GM23248 (cell line): Measurements from ENCODE around the gene EPX. TPM values are rescaled to one million over a fixed set of nuclear protein-coding genes. Genes with fewer than 3 reads are reported as not detected.

Source experiments
- DNase-seq: peaks from one replicate; pipeline ENCODE4 v3.0.0-alpha.2; 2015
- H2AFZ ChIP-seq: fragments of 200-600 bp; sonication (generic); 2 replicates; pipeline ENCODE4 v1.6.1; 2016; ENCODE audit warnings: antibody characterized with exemption
- H3F3A ChIP-seq: fragments of 200-600 bp; sonication (generic); 2 replicates; pipeline ENCODE4 v1.6.1; 2016; ENCODE audit warnings: mild to moderate bottlenecking, antibody characterized with exemption, mixed run types; ENCODE audit not compliant: insufficient read depth
- H3K27ac ChIP-seq: fragments of 200-600 bp; sonication (generic); 2 replicates; pipeline ENCODE4 v1.5.1; 2016; ENCODE audit warnings: mild to moderate bottlenecking
- H3K27me3 ChIP-seq: fragments of 200-600 bp; sonication (generic); replicated peaks from 2 replicates; pipeline ENCODE4 v1.6.1; 2016; ENCODE audit warnings: mild to moderate bottlenecking; ENCODE audit not compliant: insufficient read depth
- H3K36me3 ChIP-seq: fragments of 200-600 bp; sonication (generic); 2 replicates; pipeline ENCODE4 v1.6.1; 2016; ENCODE audit warnings: low read depth, mild to moderate bottlenecking
- H3K4me1 ChIP-seq: fragments of 200-600 bp; sonication (generic); 2 replicates; pipeline ENCODE4 v1.6.1; 2016; ENCODE audit warnings: mild to moderate bottlenecking; ENCODE audit not compliant: insufficient read depth
- H3K4me2 ChIP-seq: fragments of 200-600 bp; sonication (generic); one replicate; pipeline ENCODE4 v1.6.1; 2016; ENCODE audit warnings: mild to moderate bottlenecking; ENCODE audit not compliant: unreplicated experiment
- H3K4me3 ChIP-seq: fragments of 200-600 bp; sonication (generic); 2 replicates; pipeline ENCODE4 v1.5.1; 2016; ENCODE audit warnings: mild to moderate bottlenecking
- H3K79me2 ChIP-seq: fragments of 200-600 bp; sonication (generic); 2 replicates; pipeline ENCODE4 v1.6.1; 2016; ENCODE audit warnings: mild to moderate bottlenecking; ENCODE audit not compliant: insufficient read depth
- H3K9ac ChIP-seq: fragments of 200-600 bp; sonication (generic); 2 replicates; pipeline ENCODE4 v1.6.1; 2016; ENCODE audit warnings: mild to moderate bottlenecking
- H3K9me2 ChIP-seq: fragments of 200-600 bp; sonication (generic); 2 replicates; pipeline ENCODE4 v1.6.1; 2016; ENCODE audit warnings: mixed run types, mild to moderate bottlenecking, moderate library complexity; ENCODE audit not compliant: insufficient read depth
- H3K9me3 ChIP-seq: fragments of 200-600 bp; sonication (generic); one replicate; pipeline ENCODE4 v1.6.1; 2017; ENCODE audit warnings: low read depth
- H4K20me1 ChIP-seq: fragments of 200-600 bp; sonication (generic); 2 replicates; pipeline ENCODE4 v1.6.0; 2016; ENCODE audit not compliant: insufficient read depth
- EZH2 ChIP-seq: fragments of 200-600 bp; sonication (generic); IDR thresholded peaks from 2 replicates; pipeline ENCODE4 v1.6.1; 2018; ENCODE audit warnings: antibody characterized with exemption, mild to moderate bottlenecking; ENCODE audit not compliant: insufficient read depth, poor library complexity, severe bottlenecking
- EZH2phosphoT487 ChIP-seq: fragments of 200-600 bp; sonication (generic); IDR thresholded peaks from 2 replicates; pipeline ENCODE4 v1.6.1; 2018; ENCODE audit warnings: antibody characterized with exemption, moderate library complexity, mild to moderate bottlenecking, low read depth; ENCODE audit not compliant: insufficient read depth
- WGBS, 2 experiments: methylation state at CpG; one replicate each; pipeline ENCODE4 v1.1.6; 2015 to 2017; ENCODE audit warnings: low lambda C conversion rate in 2 of 2, low coverage in 1 of 2; ENCODE audit errors: missing lambda C conversion rate in 2 of 2; 5-methylcytosine and 5-hydroxymethylcytosine counted together
- in situ Hi-C: fragments of 300-500 bp; cut with MboI; formaldehyde crosslinking; loops from 2 replicates; pipeline ENCODE4 v1.15.0; 2020
- polyA plus RNA-seq: library from polyadenylated mRNA; unstranded; fragments of >200 nt; fragmentation: Nextera tagmentation; extraction: Ambion mirVana; gene quantifications from 2 replicates; pipeline ENCODE4 v1.2.1, GENCODE V29; 2016
- total RNA-seq: library from RNA; depleted of rRNA; stranded (reverse); fragments of >200 nt; shearing (Covaris generic); gene quantifications from 2 replicates; pipeline ENCODE4 v1.2.3, GENCODE V29; 2014

The EPX gene
- total and polyA plus RNA-seq, 2 experiments from 2014 or later: not detected

- H3K27ac ChIP-seq: no peak overlapping the region
Observed at GRCh38 chr17:58210922-58211321, 18.4 kb downstream of the EPX start.

GRCh38 chr17:58215685-58216084 lies 23.2 kb downstream of the EPX start:
- Histone ChIP-seq H3K27ac (no peak overlapping the region), H3K79me2 (no peaks in the 10 kb centered on the region), H3K9me2 (no peaks in the 10 kb centered on the region), H3K4me1 (peaks cover 9% of the 10 kb centered on the region; the same call in 1 of the 2 replicates), H4K20me1 (no peaks in the 10 kb centered on the region), H3K4me2 (no peak overlapping the region), H3K36me3 (no peaks in the 10 kb centered on the region), H3K27me3 (no peaks in the 10 kb centered on the region), H3K9ac (no peak overlapping the region), H3F3A (0 out of 2 replicates have a peak, but pooled peaks cover 4% of the 10 kb centered on the region), H3K9me3 (no peaks in the 10 kb centered on the region), H3K4me3 (no peak overlapping the region), H2AFZ (no peak overlapping the region)
- DNase-seq: no peak
- in situ Hi-C loops: no loop called here
- no peak for TF ChIP-seq EZH2phosphoT487
- no peak for TF ChIP-seq EZH2

More at GRCh38 chr17:58210922-58211321, 18.4 kb downstream of the EPX start:
- Histone ChIP-seq H3K4me3 (no peak overlapping the region), H3F3A (no peaks in the 10 kb centered on the region), H2AFZ (no peak overlapping the region), H3K36me3 (no peaks in the 10 kb centered on the region), H3K4me2 (no peak overlapping the region), H3K9me3 (no peaks in the 10 kb centered on the region), H4K20me1 (no peaks in the 10 kb centered on the region), H3K79me2 (no peaks in the 10 kb centered on the region), H3K9me2 (no peaks in the 10 kb centered on the region), H3K4me1 (no peaks in the 10 kb centered on the region), H3K9ac (no peak overlapping the region), H3K27me3 (no peaks in the 10 kb centered on the region)
- 79 to 82% methylated on average over 5 of the region's 5 CpGs for WGBS, 2 experiments
- TF ChIP-seq EZH2 (no peak), EZH2phosphoT487 (no peak)
- in situ Hi-C loops: no loop called here
- no peak for DNase-seq

GRCh38 chr17:58217766-58218165 lies 25.2 kb downstream of the EPX start:
- Histone ChIP-seq H3K4me2 (no peak overlapping the region), H3K4me1 (peaks cover 9% of the 10 kb centered on the region; the same call in 1 of the 2 replicates), H3K27me3 (no peaks in the 10 kb centered on the region), H3K9me2 (no peaks in the 10 kb centered on the region), H3K4me3 (no peak overlapping the region), H3K9me3 (no peaks in the 10 kb centered on the region), H3K9ac (no peak overlapping the region), H2AFZ (no peak overlapping the region), H3K36me3 (no peaks in the 10 kb centered on the region), H3F3A (0 out of 2 replicates have a peak, but pooled peaks cover 4% of the 10 kb centered on the region), H4K20me1 (no peaks in the 10 kb centered on the region), H3K79me2 (no peaks in the 10 kb centered on the region), H3K27ac (no peak overlapping the region)
- no peak for TF ChIP-seq EZH2phosphoT487
- TF ChIP-seq EZH2: no peak
- in situ Hi-C loops: no loop called here
- 88 to 91% methylated on average over 3 of the region's 3 CpGs for WGBS, 2 experiments
- no peak for DNase-seq

GRCh38 chr17:58219007-58219788 lies 26.7 kb downstream of the EPX start, which contains the start of gene MKS1:
TSS of gene MKS1 (minus strand) at chr17:58219255. CDS start at chr17:58219230, 25 bp downstream.
- Histone ChIP-seq H2AFZ (peak within 1 kb of the TSS; percentile 99), H3K79me2 (no peaks in the 10 kb centered on the region), H3K4me1 (peaks cover 12% of the 10 kb centered on the region), H3K9me3 (no peaks in the 10 kb centered on the region), H3K9ac (peak within 1 kb of the TSS; percentile 84), H3K36me3 (no peaks in the 10 kb centered on the region), H3K4me3 (peak within 1 kb of the TSS; percentile 86), H3F3A (peaks cover 4% of the 10 kb centered on the region; the same call in 1 of the 2 replicates), H3K27ac (peak within 1 kb of the TSS; percentile 42), H3K4me2 (peak within 1 kb of the TSS; percentile 96), H3K9me2 (no peaks in the 10 kb centered on the region), H3K27me3 (no peaks in the 10 kb centered on the region), H4K20me1 (no peaks in the 10 kb centered on the region)
- 2 to 3% methylated on average over 47 to 54 of the region's 56 CpGs for WGBS, 2 experiments
- TF ChIP-seq EZH2phosphoT487: no peak
- no peak for TF ChIP-seq EZH2
- in situ Hi-C loops: no loop called here
- peak; percentile 97 for DNase-seq
